GM19455 (cell line): ENCODE measurements around the gene SAP25.
"Not testable (repeated sequence)": the region's sequence is repeated elsewhere in the genome, so short reads cannot be mapped to it uniquely, and the experiment has no call there.

Source experiments
- ATAC-seq: cut with Tn5 transposase; IDR thresholded peaks from one replicate; pipeline ENCODE4 v1.9.1; 2021; ENCODE audit not compliant: unreplicated experiment

The SAP25 gene

GRCh38 chr7:100538654-100539435 lies 34.9 kb downstream of the SAP25 start, which contains the start of gene AGFG2:
Gene AGFG2 (plus strand): TSS chr7:100539203. CDS start chr7:100539347, 144 bp downstream.
- ATAC-seq = peak; percentile 94

GRCh38 chr7:100538348-100538653 lies 35.4 kb downstream of the SAP25 start:
- no peak for ATAC-seq

GRCh38 chr7:100536695-100537094 lies 37.0 kb downstream of the SAP25 start:
- not testable (repeated sequence) for ATAC-seq

- not testable (repeated sequence) for ATAC-seq
These were observed 37.7 kb downstream of the SAP25 start for GRCh38 chr7:100535982-100536381.

- ATAC-seq = no peak
These were observed 41.3 kb downstream of the SAP25 start for GRCh38 chr7:100532165-100533022.

GRCh38 chr7:100528108-100528866 lies 45.4 kb downstream of the SAP25 start:
- not testable (repeated sequence) for ATAC-seq

- not testable (repeated sequence) for ATAC-seq
These were observed 50.5 kb downstream of the SAP25 start for GRCh38 chr7:100523192-100523591.
